Suprapubic skin (tissue), 4 donors: ENCODE results near the gene EFR3B. TPM values are rescaled to one million over a fixed set of nuclear protein-coding genes. Genes with fewer than 3 reads are reported as not detected.

Source experiments
- DNase-seq, 2 donors: peaks; one replicate each; pipeline ENCODE4 v3.0.0-alpha.2; 2019; ENCODE audit warnings: low spot score in 2 of 2
- H3K27ac ChIP-seq: fragments of 200-600 bp; sonication (generic); one replicate; pipeline ENCODE4 v1.5.1; 2019
- H3K27me3 ChIP-seq: fragments of 200-600 bp; sonication (generic); one replicate; pipeline ENCODE4 v1.5.1; 2019
- H3K36me3 ChIP-seq: fragments of 200-600 bp; sonication (generic); one replicate; pipeline ENCODE4 v1.5.1; 2019
- H3K4me1 ChIP-seq: fragments of 200-600 bp; sonication (generic); one replicate; pipeline ENCODE4 v1.5.1; 2019
- H3K4me3 ChIP-seq: fragments of 200-600 bp; sonication (generic); one replicate; pipeline ENCODE4 v1.5.1; 2019; ENCODE audit warnings: mild to moderate bottlenecking
- H3K9me3 ChIP-seq: fragments of 200-600 bp; sonication (generic); one replicate; pipeline ENCODE4 v1.5.1; 2019
- CTCF ChIP-seq, 2 donors: fragments of 200-600 bp in 1 of 2; fragments of 450-650 bp in 1 of 2; sonication (generic) in 1 of 2; IDR thresholded peaks; one replicate each; pipeline ENCODE4 v1.5.1; 2016 to 2019; ENCODE audit warnings: antibody characterized with exemption in 2 of 2, mild to moderate bottlenecking in 1 of 2, moderate library complexity in 1 of 2
- EP300 ChIP-seq: sonication (generic); formaldehyde crosslinking; IDR thresholded peaks from one replicate; pipeline ENCODE4 v1.6.1; 2017; ENCODE audit warnings: antibody characterized with exemption
- POLR2A ChIP-seq, 2 donors: fragments of 450-650 bp; IDR thresholded peaks; one replicate each; pipeline ENCODE4 v1.6.1; 2017; ENCODE audit warnings: antibody characterized with exemption in 2 of 2, mild to moderate bottlenecking in 2 of 2, moderate library complexity in 2 of 2
- POLR2AphosphoS5 ChIP-seq, 3 donors: sonication (generic); formaldehyde crosslinking; IDR thresholded peaks; one replicate each; pipeline ENCODE4 v1.6.1; 2017; ENCODE audit warnings: antibody characterized with exemption in 3 of 3
- WGBS: methylation state at CpG from one replicate; pipeline ENCODE4 v1.1.5; 2018; 5-methylcytosine and 5-hydroxymethylcytosine counted together
- total RNA-seq, 4 donors: library from RNA; depleted of rRNA; stranded (reverse); fragments of >200 nt; gene quantifications; one replicate each; pipeline ENCODE4 v1.1.0, GENCODE V29; 2016

The EFR3B gene
- total RNA-seq, 4 donors from 2014 or later = 0.79 to 1.5 (median 1.2) TPM

DNA sequence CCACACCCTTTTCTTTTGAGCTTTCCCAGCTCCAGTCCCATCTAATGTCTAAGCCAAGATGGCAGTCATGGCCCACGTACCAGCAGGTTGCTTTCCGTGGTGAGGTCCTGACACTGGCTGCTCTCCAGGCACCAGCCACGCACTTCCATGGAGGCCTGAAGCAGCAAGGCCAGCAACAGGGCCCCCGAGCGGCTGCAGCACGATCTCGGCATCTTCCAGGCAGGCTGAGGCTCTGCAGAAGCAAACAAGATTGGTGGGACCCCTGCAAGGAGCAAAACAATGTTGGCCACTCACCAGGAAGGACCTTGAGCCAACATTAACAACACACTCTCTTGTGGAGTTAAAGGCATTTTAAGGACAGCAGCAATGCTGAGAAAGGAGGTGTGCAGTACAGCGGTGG lies 122.7 kb downstream of the EFR3B start:
- TF ChIP-seq EP300 (no peak), POLR2A (IDR thresholded peaks at IDR 0.05) (no peak), POLR2AphosphoS5 (IDR thresholded peaks at IDR 0.05) (no peak), CTCF (IDR thresholded peaks at IDR 0.05) (no peak)
- 89% methylated on average over 8 of the region's 8 CpGs for whole genome bisulfite sequencing
- Histone ChIP-seq H3K36me3 (no peaks in the 10 kb centered on the region), H3K4me1 (peaks cover 18% of the 10 kb centered on the region), H3K4me3 (no peak overlapping the region), H3K27ac (no peak overlapping the region), H3K9me3 (no peaks in the 10 kb centered on the region), H3K27me3 (peaks cover 30% of the 10 kb centered on the region)
- no peak for DNase-seq

DNA sequence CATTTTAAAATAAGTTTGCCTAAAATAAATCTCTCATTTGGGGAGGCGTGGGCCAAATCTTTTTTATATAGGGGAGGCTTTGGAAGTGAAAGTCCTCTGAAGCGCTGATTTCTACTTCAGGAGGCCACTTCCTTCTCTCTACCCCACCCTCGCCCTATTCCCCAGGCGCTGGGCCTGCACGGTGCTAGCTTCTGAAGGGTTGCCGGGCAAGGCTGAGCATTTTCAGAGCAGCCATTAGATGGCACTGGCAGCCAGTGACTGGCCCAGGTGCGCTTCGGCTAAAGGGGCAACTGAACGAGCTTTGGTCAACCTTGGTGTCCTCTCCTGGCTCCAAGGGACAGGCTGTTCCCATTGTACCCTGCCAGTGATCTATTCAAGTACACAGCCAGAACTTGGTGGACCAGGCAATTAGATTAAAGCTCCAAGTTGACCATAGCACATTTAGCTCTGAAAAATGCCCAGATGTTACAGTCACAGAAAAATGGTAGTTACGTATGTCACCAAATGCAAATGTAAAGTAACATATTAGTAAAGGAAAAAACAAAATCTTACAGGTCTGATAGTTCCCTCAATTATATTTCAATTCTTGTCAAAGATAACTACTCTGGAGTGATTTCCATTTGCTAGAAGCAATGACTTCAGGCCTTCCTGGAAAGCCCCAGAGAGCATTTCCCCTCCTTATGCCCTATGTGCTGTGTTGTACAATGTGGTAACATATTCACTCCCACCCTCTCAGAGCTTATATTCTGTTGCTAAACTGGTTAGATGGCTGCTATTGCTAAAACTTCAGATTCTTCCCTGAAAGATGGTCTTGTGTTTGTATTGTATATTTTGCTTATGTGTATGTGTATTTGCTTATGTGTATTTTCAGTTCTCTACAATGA lies 124.4 kb downstream of the EFR3B start:
- Histone ChIP-seq H3K27ac (no peak overlapping the region), H3K27me3 (peaks cover 30% of the 10 kb centered on the region), H3K4me3 (no peak overlapping the region), H3K9me3 (no peaks in the 10 kb centered on the region), H3K4me1 (peaks cover 18% of the 10 kb centered on the region), H3K36me3 (no peaks in the 10 kb centered on the region)
- TF ChIP-seq CTCF (IDR thresholded peaks at IDR 0.05) = peak in 1 of 2 donors; percentile 16
- TF ChIP-seq POLR2A (IDR thresholded peaks at IDR 0.05) = no peak
- WGBS = 27% methylated on average over 10 of the region's 10 CpGs
- DNase-seq = peak in 1 of 2 donors; percentile 36

DNA sequence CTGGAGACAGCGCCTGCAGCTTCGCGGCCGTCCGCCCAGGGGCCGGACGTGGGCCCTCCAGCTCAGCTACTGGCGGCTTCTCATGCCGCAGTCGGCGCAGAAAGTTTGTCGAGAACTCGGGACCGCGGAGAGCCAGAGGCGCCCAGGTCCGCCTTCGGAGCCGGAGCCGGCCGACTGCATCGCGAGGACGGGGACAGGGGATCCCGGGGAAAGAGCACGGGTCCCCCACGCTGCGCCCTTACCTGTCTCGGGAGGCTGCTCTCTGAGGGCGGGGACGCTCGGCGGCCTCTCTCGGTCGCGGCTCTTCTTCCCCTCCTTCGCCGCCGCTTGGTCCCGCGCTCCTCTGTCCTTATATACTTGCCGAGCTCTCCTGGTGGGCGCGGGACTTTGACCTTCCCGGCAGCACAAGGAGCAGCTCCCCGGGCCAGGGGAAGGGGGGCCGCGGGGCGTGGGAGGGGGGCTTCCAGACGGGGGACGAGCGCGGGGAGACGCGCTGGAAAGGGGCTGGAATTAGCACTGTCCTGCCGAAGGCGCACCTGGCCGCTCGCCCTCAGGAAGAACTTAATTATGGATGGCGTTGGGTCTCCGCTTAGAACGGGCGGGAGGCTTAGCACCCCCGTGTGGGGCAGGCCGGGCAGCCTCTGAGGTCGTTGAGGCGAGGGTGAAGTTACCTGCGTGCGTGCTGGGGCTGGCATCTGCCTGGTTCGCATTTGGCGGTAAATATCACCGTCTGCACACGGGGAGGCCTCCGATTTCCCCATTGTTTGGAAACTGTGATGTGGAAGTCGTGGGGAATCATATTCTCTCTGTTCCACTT lies 126.6 kb downstream of the EFR3B start, which contains the start of gene POMC:
POMC (minus strand) TSS at position 325 of the 817 bp plus-strand sequence. CDS start 3,808 bp downstream, outside the sequence.
- Histone ChIP-seq H3K36me3 (no peaks in the 10 kb centered on the region), H3K27ac (no peak within 1 kb of the TSS), H3K4me3 (peak within 1 kb of the TSS; percentile 54), H3K9me3 (no peaks in the 10 kb centered on the region), H3K27me3 (peaks cover 27% of the 10 kb centered on the region), H3K4me1 (peaks cover 18% of the 10 kb centered on the region)
- no peak for TF ChIP-seq EP300
- DNase-seq = no peak
- WGBS = 6% methylated on average over 22 of the region's 75 CpGs

- Histone ChIP-seq H3K27me3 (peaks cover 27% of the 10 kb centered on the region), H3K9me3 (no peaks in the 10 kb centered on the region), H3K27ac (no peak overlapping the region), H3K4me3 (no peak overlapping the region), H3K4me1 (peaks cover 18% of the 10 kb centered on the region), H3K36me3 (no peaks in the 10 kb centered on the region)
- 35% methylated on average over 2 of the region's 2 CpGs for WGBS
- no peak for DNase-seq
- TF ChIP-seq EP300 (no peak), CTCF (IDR thresholded peaks at IDR 0.05) (no peak), POLR2A (IDR thresholded peaks at IDR 0.05) (no peak), POLR2AphosphoS5 (IDR thresholded peaks at IDR 0.05) (no peak)
These were observed 127.2 kb downstream of the EFR3B start for GRCh38 chr2:25169073-25169470.

DNA sequence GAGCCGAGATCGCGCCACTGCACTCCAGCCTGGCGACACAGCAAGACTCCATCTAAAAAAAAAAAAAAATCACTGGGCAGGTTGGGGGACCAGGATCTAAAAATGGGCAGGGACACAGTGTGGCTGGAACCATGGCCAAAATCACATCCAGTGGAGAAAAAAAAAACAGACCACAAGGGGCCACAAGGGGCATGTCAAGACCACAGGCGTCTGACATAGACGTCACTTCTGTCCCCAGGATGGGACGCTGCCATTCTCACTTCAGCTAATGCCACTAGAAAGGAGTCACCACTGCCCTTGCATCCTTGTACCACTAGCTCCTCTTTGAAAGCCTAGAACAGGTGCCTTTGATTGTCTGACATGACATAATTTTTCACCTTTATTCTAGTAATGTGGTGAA lies 129.0 kb downstream of the EFR3B start:
- WGBS = 93% methylated on average over 7 of the region's 7 CpGs
- H3K27ac ChIP-seq = no peak overlapping the region
- DNase-seq = no peak
- peaks cover 26% of the 10 kb centered on the region for H3K27me3 ChIP-seq
- no peaks in the 10 kb centered on the region for H3K36me3 ChIP-seq
- H3K9me3 ChIP-seq = no peaks in the 10 kb centered on the region
- peaks cover 18% of the 10 kb centered on the region for H3K4me1 ChIP-seq
- no peak overlapping the region for H3K4me3 ChIP-seq
- TF ChIP-seq CTCF (IDR thresholded peaks at IDR 0.05) (no peak), EP300 (no peak), POLR2AphosphoS5 (IDR thresholded peaks at IDR 0.05) (no peak), POLR2A (IDR thresholded peaks at IDR 0.05) (no peak)
